ENCODE results near the gene ALK. TPM values are rescaled to one million over a fixed set of nuclear protein-coding genes. Genes with fewer than 3 reads are reported as not detected.

ALK gene
- total and polyA plus RNA-seq, 2 donors (not counting 1 experiment from before 2014, with no cell fraction given) = under 0.01 to 0.02 TPM

DNA sequence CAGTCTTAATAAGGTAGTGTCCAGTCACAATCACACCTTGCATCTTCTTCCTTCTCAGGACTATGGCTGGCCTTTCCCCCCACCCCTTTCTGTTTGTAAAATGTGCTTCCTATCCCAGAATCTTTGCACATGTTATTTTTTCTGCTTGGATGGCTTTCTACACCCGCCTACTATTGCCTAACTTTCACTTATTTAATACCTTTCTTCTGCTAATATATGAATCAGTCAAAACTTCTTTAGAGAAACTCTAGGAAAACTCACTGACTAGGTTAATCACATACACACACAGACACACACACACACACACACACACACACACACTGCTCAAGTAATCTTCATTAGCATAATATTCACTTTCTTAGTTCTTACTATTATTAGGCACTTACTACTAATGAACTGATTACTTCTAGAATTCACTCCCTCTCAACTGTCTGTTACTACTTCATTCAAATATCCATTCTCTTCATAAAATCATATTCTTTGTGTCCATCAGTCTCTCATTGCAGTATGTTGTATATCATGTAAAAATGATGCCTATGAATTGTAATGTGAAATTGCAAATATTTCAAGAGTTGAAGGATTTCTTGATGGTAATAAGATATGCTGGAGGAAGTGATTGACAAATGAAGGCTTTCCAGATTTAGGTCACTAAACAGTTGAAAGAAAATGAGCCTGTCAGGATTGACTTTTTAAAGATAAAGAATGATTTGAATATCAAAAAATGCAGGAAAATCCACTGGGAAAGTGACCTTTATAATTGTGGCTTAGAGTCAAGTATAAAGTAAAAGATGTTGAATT lies 754.9 kb downstream of the ALK start:
- TF ChIP-seq, protein P1, sequence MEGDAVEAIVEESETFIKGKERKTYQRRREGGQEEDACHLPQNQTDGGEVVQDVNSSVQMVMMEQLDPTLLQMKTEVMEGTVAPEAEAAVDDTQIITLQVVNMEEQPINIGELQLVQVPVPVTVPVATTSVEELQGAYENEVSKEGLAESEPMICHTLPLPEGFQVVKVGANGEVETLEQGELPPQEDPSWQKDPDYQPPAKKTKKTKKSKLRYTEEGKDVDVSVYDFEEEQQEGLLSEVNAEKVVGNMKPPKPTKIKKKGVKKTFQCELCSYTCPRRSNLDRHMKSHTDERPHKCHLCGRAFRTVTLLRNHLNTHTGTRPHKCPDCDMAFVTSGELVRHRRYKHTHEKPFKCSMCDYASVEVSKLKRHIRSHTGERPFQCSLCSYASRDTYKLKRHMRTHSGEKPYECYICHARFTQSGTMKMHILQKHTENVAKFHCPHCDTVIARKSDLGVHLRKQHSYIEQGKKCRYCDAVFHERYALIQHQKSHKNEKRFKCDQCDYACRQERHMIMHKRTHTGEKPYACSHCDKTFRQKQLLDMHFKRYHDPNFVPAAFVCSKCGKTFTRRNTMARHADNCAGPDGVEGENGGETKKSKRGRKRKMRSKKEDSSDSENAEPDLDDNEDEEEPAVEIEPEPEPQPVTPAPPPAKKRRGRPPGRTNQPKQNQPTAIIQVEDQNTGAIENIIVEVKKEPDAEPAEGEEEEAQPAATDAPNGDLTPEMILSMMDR (conservative IDR thresholded peaks at IDR 0.05 in 1 of 2, IDR thresholded peaks at IDR 0.05 in 1 of 2; ENCODE audit: low read depth in 1 of 2, low read length in 2 of 2) = no peak
- TF ChIP-seq EZH2 (IDR thresholded peaks at IDR 0.05; ENCODE audit: low read length, missing control alignments) = no peak
- H3K4me3 ChIP-seq (replicated peaks in 1 of 4; ENCODE audit: control extremely low read depth in 1 of 4, insufficient read depth in 1 of 4, low read depth in 3 of 4, low read length in 4 of 4) = no peak overlapping the region
- no peaks in the 10 kb centered on the region for H3K4me1 ChIP-seq (ENCODE audit: control insufficient read depth, extremely low read depth, insufficient read depth, low read length)
- H3K9me3 ChIP-seq (ENCODE audit: control insufficient read depth, insufficient read depth, low read depth, low read length) = no peaks in the 10 kb centered on the region
- H4K20me1 ChIP-seq (ENCODE audit: control insufficient read depth, extremely low read depth, insufficient read depth, low read length) = no peaks in the 10 kb centered on the region
- no peak overlapping the region for H3K27ac ChIP-seq (ENCODE audit: insufficient read depth, low read length)
- no peak overlapping the region for H2AFZ ChIP-seq (ENCODE audit: low read length)
- no peak overlapping the region for H3K4me2 ChIP-seq (ENCODE audit: extremely low read depth, insufficient read depth, low read length)
- peaks cover 2% of the 10 kb centered on the region for H3K36me3 ChIP-seq (ENCODE audit: control insufficient read depth, insufficient read depth, low read length)
- no peak overlapping the region for H3K9ac ChIP-seq (ENCODE audit: insufficient read depth, low read length)
- H3K79me2 ChIP-seq (ENCODE audit: control insufficient read depth, insufficient read depth, low read length) = no peaks in the 10 kb centered on the region
- peak; percentile 30 to 38 for DNase-seq (ENCODE audit: low read depth in 2 of 2)
- H3K27me3 ChIP-seq (ENCODE audit: control insufficient read depth, insufficient read depth, low read length) = no peaks in the 10 kb centered on the region

- H3K9ac ChIP-seq (ENCODE audit: insufficient read depth, low read length) = no peak overlapping the region
These were observed 755.8 kb downstream of the ALK start for GRCh38 chr2:29165362-29166241.

More at GRCh38 chr2:29165362-29166241, 755.8 kb downstream of the ALK start:
- Histone ChIP-seq H3K4me2 (ENCODE audit: extremely low read depth, insufficient read depth, low read length) (no peak overlapping the region), H3K9me3 (ENCODE audit: control insufficient read depth, insufficient read depth, low read depth, low read length) (no peaks in the 10 kb centered on the region), H2AFZ (ENCODE audit: low read length) (no peak overlapping the region), H3K4me3 (replicated peaks in 1 of 4; ENCODE audit: control extremely low read depth in 1 of 4, insufficient read depth in 1 of 4, low read depth in 3 of 4, low read length in 4 of 4) (no peak overlapping the region), H3K27me3 (ENCODE audit: control insufficient read depth, insufficient read depth, low read length) (no peaks in the 10 kb centered on the region), H3K4me1 (ENCODE audit: control insufficient read depth, extremely low read depth, insufficient read depth, low read length) (no peaks in the 10 kb centered on the region), H4K20me1 (ENCODE audit: control insufficient read depth, extremely low read depth, insufficient read depth, low read length) (no peaks in the 10 kb centered on the region), H3K79me2 (ENCODE audit: control insufficient read depth, insufficient read depth, low read length) (no peaks in the 10 kb centered on the region), H3K27ac (ENCODE audit: insufficient read depth, low read length) (no peak overlapping the region), H3K36me3 (ENCODE audit: control insufficient read depth, insufficient read depth, low read length) (peaks cover 2% of the 10 kb centered on the region)
- TF ChIP-seq, protein P1 (conservative IDR thresholded peaks at IDR 0.05 in 1 of 2, IDR thresholded peaks at IDR 0.05 in 1 of 2; ENCODE audit: low read depth in 1 of 2, low read length in 2 of 2) = no peak
- TF ChIP-seq EZH2 (IDR thresholded peaks at IDR 0.05; ENCODE audit: low read length, missing control alignments) = no peak
- DNase-seq (ENCODE audit: low read depth in 2 of 2) = peak; percentile 71 to 82
